ENCODE data around the gene ALOXE3. TPM values are rescaled to one million over a fixed set of nuclear protein-coding genes. Genes with fewer than 3 reads are reported as not detected.
"Not testable (repeated sequence)": the region's sequence is repeated elsewhere in the genome, so short reads cannot be mapped to it uniquely, and the experiment has no call there.

Gene ALOXE3
- total RNA-seq, 1 experiment from 2014 or later: 0.13 TPM

GRCh38 chr17:8108972-8109660, 9.2 kb downstream of the ALOXE3 start:
- Histone ChIP-seq H3K9ac (ENCODE audit: extremely low read depth, insufficient read length, low read length) (no peak overlapping the region), H3K14ac (ENCODE audit: insufficient read depth, low read length) (no peak overlapping the region; the same call in 1 of the 2 replicates), H2AK5ac (ENCODE audit: insufficient read length, low read length) (no peak overlapping the region), H3K56ac (ENCODE audit: insufficient read length, low read depth, low read length) (no peak overlapping the region), H4K20me1 (ENCODE audit: control insufficient read depth, insufficient read depth, insufficient read length) (no peaks in the 10 kb centered on the region), H2BK12ac (ENCODE audit: insufficient read length, low read depth, low read length) (no peak overlapping the region), H2AFZ (ENCODE audit: low read length) (no peak overlapping the region), H3K23ac (ENCODE audit: insufficient read length, low read depth, low read length) (no peak overlapping the region), H3K23me2 (ENCODE audit: insufficient read length, low read depth, low read length, poor library complexity, severe bottlenecking) (peaks cover 6% of the 10 kb centered on the region), H2BK20ac (ENCODE audit: low read depth, low read length, poor library complexity, severe bottlenecking) (no peak overlapping the region), H4K5ac (ENCODE audit: insufficient read length, low read depth, low read length) (no peak overlapping the region), H4K91ac (ENCODE audit: insufficient read length, low read depth, low read length) (no peak overlapping the region), H3K4me1 (ENCODE audit: insufficient read depth, low read length) (no peaks in the 10 kb centered on the region), H3K9me3 (ENCODE audit: control insufficient read depth, low read depth, low read length) (no peaks in the 10 kb centered on the region), H2BK15ac (ENCODE audit: low read depth, low read length) (no peak overlapping the region), H2BK120ac (ENCODE audit: low read depth, low read length, poor library complexity, severe bottlenecking) (no peak overlapping the region), H2BK5ac (ENCODE audit: insufficient read length, low read length) (no peak overlapping the region), H4K8ac (replicated peaks; ENCODE audit: insufficient read length, low read depth, low read length) (no peak overlapping the region), H3K4me2 (ENCODE audit: insufficient read depth, insufficient read length, low read length) (peak overlapping the region; percentile 92), H3K27me3 (ENCODE audit: insufficient read depth, low read length) (peaks cover 3% of the 10 kb centered on the region; the same call in 1 of the 2 replicates), H3T11ph (ENCODE audit: low read length) (no peak overlapping the region), H3K27ac (ENCODE audit: insufficient read length, low read depth, low read length) (no peak overlapping the region), H3K79me1 (ENCODE audit: insufficient read depth, low read depth, low read length, poor library complexity, severe bottlenecking) (no peaks in the 10 kb centered on the region), H3K18ac (ENCODE audit: insufficient read length, low read depth, low read length) (no peak overlapping the region), H3K79me2 (ENCODE audit: insufficient read depth, low read length) (no peaks in the 10 kb centered on the region), H3K4ac (ENCODE audit: low read depth, low read length) (no peak overlapping the region)
- TF ChIP-seq, protein P1, sequence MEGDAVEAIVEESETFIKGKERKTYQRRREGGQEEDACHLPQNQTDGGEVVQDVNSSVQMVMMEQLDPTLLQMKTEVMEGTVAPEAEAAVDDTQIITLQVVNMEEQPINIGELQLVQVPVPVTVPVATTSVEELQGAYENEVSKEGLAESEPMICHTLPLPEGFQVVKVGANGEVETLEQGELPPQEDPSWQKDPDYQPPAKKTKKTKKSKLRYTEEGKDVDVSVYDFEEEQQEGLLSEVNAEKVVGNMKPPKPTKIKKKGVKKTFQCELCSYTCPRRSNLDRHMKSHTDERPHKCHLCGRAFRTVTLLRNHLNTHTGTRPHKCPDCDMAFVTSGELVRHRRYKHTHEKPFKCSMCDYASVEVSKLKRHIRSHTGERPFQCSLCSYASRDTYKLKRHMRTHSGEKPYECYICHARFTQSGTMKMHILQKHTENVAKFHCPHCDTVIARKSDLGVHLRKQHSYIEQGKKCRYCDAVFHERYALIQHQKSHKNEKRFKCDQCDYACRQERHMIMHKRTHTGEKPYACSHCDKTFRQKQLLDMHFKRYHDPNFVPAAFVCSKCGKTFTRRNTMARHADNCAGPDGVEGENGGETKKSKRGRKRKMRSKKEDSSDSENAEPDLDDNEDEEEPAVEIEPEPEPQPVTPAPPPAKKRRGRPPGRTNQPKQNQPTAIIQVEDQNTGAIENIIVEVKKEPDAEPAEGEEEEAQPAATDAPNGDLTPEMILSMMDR (conservative IDR thresholded peaks at IDR 0.05): no peak
- H3K27ac Mint-ChIP-seq: no peak overlapping the region
- WGBS (ENCODE audit: extremely low coverage, insufficient read length, low lambda C conversion rate): no CpG with 5 or more reads among the region's 33 CpGs
- peaks cover 10 to 11% of the 10 kb centered on the region in 2 experiments for H3K4me1 Mint-ChIP-seq
- no peaks in the 10 kb centered on the region for H3K9me3 Mint-ChIP-seq
- no peak for DNase-seq
- H3K36me3 Mint-ChIP-seq (ENCODE audit: insufficient read depth in 1 of 3, low read depth in 3 of 3): no peaks in the 10 kb centered on the region
- peak overlapping the region; percentile 58 to 73; a peak in 4 of 5 replicates for H3K4me3 Mint-ChIP-seq
- H3K27me3 Mint-ChIP-seq (ENCODE audit: low read depth): peaks cover 78% of the 10 kb centered on the region

GRCh38 chr17:8106980-8107379, 11.3 kb downstream of the ALOXE3 start:
- not testable (repeated sequence) for H2BK15ac ChIP-seq (ENCODE audit: low read depth, low read length); H3K9me3 ChIP-seq (ENCODE audit: control insufficient read depth, low read depth, low read length); H4K8ac ChIP-seq (replicated peaks; ENCODE audit: insufficient read length, low read depth, low read length); H3K23ac ChIP-seq (ENCODE audit: insufficient read length, low read depth, low read length); DNase-seq; H4K20me1 ChIP-seq (ENCODE audit: control insufficient read depth, insufficient read depth, insufficient read length); H3T11ph ChIP-seq (ENCODE audit: low read length); H3K14ac ChIP-seq (ENCODE audit: insufficient read depth, low read length); H3K9ac ChIP-seq (ENCODE audit: extremely low read depth, insufficient read length, low read length); H2BK20ac ChIP-seq (ENCODE audit: low read depth, low read length, poor library complexity, severe bottlenecking); H2AFZ ChIP-seq (ENCODE audit: low read length); H2BK120ac ChIP-seq (ENCODE audit: low read depth, low read length, poor library complexity, severe bottlenecking); H4K5ac ChIP-seq (ENCODE audit: insufficient read length, low read depth, low read length); H3K4me3 Mint-ChIP-seq; H3K27ac Mint-ChIP-seq; H3K4ac ChIP-seq (ENCODE audit: low read depth, low read length); H3K79me2 ChIP-seq (ENCODE audit: insufficient read depth, low read length); H3K18ac ChIP-seq (ENCODE audit: insufficient read length, low read depth, low read length); H3K36me3 Mint-ChIP-seq (ENCODE audit: insufficient read depth in 1 of 3, low read depth in 3 of 3); H3K79me1 ChIP-seq (ENCODE audit: insufficient read depth, low read depth, low read length, poor library complexity, severe bottlenecking); H3K56ac ChIP-seq (ENCODE audit: insufficient read length, low read depth, low read length); H3K27me3 ChIP-seq (ENCODE audit: insufficient read depth, low read length); H4K91ac ChIP-seq (ENCODE audit: insufficient read length, low read depth, low read length); H2BK12ac ChIP-seq (ENCODE audit: insufficient read length, low read depth, low read length); H3K23me2 ChIP-seq (ENCODE audit: insufficient read length, low read depth, low read length, poor library complexity, severe bottlenecking); H3K9me3 Mint-ChIP-seq; H3K4me2 ChIP-seq (ENCODE audit: insufficient read depth, insufficient read length, low read length); H3K27ac ChIP-seq (ENCODE audit: insufficient read length, low read depth, low read length); H2AK5ac ChIP-seq (ENCODE audit: insufficient read length, low read length); H2BK5ac ChIP-seq (ENCODE audit: insufficient read length, low read length); H3K4me1 ChIP-seq (ENCODE audit: insufficient read depth, low read length)
- H3K27me3 Mint-ChIP-seq (ENCODE audit: low read depth): peaks cover 64% of the 10 kb centered on the region
- peaks cover 10 to 14% of the 10 kb centered on the region in 2 experiments for H3K4me1 Mint-ChIP-seq
- WGBS (ENCODE audit: extremely low coverage, insufficient read length, low lambda C conversion rate): no CpG with 5 or more reads among the region's 4 CpGs

Data from H9 (cell line).